NCI-H2196 treated with DMSO at 0.1 percent for 48 hours (cell line): ENCODE data around the gene MFSD12.

ENCODE experiments used
- DNase-seq: peaks from one replicate; lab custom pipeline; 2025; ENCODE audit not compliant: unreplicated experiment; lab: John Stamatoyannopoulos, UW

MFSD12 gene

GRCh38 chr19:3563709-3564524, 6.5 kb upstream of the MFSD12 start:
- DNase-seq = no peak

DNA sequence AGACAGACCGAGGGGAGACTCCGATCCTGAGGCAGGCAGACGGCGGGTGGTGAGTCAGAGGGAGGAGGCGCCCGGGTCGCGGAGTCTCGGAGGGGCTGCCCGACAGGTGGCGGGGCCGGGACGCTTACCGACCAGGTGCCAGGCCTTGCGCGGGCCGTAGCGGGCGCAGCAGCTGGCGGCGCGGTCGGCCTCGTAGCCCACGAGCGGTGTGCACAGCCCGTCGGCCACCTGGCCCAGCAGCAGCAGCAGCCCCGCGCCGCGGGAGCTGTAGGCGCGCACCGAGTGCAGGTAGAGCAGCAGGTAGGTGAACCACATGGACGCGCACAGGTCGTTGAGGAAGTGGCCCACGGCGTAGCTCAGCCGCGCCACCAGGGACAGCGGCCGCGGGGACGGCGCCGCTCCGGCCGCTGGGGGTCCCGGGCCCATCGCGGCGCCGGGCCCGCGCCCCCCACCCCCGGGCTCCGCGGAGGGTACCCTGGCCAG, 367 bp downstream of the MFSD12 start:
- DNase-seq = no peak

DNA sequence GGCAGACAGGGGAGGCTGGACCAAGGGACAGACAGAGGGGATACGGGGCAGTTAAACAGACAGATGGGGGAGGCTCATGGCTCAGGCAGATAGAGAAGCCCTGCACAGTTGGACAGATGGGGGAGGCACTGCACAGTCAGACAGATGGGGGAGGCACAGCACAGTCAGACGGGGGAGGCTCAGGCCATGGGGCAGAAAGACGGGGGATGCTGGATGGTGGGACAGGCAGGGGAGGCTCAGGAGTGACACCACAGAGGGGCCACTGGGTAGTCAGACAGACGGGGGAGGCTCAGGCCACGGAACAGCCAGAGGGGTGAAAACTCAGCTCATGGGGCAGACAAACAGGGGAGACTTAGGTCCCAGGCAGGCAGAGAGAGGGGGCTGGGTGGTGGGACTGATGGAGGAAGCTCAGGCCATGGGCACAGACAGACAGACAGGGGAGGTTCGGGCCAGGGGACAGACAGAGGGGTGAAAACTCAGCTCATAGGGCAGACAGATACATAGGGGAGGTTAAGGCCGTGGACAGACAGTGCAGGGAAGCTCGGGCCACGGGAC, 886 bp downstream of the MFSD12 start:
- DNase-seq = no peak

DNA sequence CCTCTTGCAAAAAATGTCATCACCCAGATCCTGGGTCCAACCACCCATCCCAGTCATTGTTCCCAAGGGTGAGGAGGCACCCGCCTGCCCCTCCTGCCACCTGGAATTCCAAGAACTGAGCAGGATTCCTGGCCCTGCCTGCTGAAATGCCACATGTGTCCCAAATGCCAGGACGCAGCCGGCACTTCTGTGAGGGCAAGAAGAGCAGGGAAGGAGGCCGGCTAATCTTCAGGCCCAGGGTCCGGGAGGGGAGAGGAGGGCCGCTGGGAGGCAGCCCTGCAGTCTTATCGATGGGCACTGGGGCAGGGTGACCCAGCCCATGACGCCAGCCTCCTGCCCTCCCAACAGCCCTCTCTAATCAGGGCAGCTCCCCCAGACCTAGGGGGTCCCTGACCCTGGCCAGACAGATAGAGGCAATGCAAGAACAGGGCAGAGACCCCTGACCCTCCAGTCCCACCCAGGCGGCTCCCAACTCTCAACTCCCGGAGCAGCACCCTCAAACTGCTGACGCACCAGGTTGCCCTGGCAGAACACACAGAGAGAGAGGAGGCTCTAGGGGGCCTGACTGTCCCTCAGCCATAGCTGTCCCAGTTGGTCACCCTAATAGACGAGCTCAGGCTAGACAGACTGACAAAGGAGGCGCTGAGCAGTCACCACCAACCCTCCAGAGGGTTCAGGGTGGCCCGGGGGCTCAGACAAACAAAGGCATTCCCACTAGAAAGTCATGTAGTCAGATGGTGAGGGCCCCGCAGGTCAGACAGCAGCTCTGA, 1.5 kb downstream of the MFSD12 start:
- DNase-seq = no peak

- no peak for DNase-seq
These were observed 2.9 kb downstream of the MFSD12 start for GRCh38 chr19:3554254-3555083.

- DNase-seq = no peak
These were observed 5.6 kb downstream of the MFSD12 start for GRCh38 chr19:3551792-3552095.

DNA sequence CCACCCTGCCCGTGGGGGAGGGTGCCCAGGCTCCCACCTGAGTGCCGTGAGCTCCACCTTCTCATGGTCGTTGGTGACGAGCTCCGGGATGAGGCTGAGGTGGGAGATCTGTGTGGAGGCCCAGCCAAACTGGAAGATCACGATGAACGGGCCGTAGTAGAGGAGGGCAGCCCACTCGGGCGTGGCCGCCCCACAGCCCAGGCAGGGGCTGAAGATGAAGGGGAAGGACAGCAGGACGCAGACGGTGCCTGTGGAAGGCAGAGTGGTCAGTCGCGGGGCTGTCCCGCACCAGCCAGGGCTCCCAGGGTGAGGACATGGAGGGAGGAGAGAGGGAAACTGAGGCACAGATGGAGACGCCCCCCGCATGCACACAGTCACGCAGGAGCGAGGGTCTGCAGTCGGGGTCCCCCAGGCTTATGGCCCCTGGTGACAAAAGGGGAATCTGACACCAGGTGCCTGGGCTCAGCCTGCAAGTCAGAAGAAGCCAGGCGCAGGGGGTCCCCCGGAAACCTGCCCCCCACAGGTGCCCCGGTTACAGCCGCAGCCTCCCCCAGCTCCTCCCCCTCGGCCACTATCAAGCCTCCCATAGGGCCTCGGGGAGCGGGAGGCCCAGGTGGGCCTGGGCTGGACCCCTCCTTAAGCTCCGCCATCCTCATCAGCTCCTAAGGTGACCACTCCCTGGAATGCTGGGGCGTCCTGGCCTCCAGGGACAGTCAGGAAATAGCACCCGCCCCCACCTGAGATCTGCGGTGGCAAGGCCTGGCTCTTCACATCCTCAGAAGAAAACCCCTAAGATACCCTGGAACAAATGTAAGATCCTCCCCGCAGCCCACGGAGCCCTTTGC, 6.2 kb downstream of the MFSD12 start:
- no peak for DNase-seq

DNA sequence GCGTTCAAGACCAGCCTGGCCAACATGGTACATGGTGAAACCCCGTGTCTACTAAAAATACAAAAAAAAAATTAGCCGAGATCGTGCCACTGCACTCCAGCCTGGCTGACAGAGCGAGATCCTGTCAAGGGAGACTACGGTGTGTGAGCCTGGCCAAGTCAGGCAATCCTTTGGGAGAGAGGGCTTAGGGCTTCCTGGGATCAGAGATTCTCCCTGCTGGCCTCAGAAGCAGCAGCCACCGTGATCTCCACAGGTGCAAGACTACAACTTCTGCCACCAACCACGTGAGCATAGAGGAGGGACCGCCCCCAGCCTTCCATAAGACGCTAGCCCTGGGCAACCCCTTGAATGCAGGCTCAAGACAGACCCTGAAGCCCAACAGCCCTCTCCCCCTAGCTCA, 7.6 kb downstream of the MFSD12 start:
- DNase-seq = no peak

DNA sequence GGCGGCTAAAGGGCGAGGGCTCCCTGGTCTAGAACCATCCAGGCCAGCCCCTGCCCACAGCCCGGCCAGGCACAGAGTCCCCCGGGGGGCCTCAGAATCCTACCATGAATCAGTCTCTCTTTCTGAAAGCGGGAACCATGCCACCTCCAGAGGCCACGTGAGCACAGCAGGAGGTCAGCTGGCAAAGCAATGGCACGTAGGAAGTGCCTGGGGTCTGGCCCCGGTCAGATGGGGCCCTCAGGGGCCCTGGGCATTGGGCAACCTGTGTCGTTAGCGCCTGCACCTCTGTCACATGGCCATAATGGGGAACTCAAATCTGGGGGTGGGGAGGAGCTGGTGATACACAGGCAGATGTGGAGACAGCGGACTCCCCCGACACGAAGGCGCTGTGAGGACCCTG, 8.8 kb downstream of the MFSD12 start:
- DNase-seq = no peak

DNA sequence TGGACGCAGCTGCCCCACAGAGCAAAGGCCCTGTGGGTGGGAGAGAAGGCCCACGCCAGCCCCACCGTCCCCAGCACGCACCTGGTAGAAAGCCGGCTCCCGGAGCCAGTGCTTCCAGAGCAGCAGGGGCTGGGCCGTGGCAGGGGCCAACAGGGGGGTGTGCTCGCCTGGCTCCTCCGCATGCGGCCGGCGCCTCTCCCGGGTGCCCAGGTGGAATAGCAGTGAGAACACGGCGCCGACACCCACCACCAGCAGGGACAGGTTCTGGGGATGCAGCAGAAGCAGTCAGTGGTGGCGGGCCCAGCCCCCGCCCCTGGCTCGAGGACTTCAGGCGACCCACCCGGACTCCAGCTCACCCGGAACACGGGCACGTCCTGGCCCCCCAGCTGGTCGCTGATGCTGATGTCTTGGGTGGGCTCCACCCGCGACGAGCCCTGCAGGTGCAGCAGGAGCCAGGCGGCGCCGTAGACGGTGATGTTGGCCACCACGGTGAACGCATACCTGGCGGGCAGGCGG, 9.6 kb downstream of the MFSD12 start:
- no peak for DNase-seq

GRCh38 chr19:3547301-3547731, 10.1 kb downstream of the MFSD12 start:
- DNase-seq = no peak

DNA sequence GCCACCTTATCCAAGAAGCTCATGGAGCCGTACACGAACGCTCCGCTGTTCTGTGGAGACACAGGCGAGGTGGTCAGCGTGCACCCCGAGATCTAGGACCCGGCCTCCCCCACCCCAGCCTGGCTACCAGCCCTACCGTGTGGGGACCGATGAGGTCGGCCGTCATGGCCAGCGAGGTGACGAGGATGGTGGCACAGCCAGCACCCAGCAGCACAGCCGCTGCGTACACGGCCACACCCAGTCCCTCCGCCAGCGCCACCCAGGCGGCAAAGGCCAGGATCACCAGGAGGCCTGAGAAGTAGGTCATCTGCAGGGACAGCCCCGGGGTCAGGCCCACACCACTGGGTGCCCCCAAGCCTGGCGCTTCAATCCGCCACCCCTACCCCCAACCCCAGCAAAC, 11.3 kb downstream of the MFSD12 start:
- DNase-seq = no peak

GRCh38 chr19:3545669-3546034, 11.7 kb downstream of the MFSD12 start:
- no peak for DNase-seq

DNA sequence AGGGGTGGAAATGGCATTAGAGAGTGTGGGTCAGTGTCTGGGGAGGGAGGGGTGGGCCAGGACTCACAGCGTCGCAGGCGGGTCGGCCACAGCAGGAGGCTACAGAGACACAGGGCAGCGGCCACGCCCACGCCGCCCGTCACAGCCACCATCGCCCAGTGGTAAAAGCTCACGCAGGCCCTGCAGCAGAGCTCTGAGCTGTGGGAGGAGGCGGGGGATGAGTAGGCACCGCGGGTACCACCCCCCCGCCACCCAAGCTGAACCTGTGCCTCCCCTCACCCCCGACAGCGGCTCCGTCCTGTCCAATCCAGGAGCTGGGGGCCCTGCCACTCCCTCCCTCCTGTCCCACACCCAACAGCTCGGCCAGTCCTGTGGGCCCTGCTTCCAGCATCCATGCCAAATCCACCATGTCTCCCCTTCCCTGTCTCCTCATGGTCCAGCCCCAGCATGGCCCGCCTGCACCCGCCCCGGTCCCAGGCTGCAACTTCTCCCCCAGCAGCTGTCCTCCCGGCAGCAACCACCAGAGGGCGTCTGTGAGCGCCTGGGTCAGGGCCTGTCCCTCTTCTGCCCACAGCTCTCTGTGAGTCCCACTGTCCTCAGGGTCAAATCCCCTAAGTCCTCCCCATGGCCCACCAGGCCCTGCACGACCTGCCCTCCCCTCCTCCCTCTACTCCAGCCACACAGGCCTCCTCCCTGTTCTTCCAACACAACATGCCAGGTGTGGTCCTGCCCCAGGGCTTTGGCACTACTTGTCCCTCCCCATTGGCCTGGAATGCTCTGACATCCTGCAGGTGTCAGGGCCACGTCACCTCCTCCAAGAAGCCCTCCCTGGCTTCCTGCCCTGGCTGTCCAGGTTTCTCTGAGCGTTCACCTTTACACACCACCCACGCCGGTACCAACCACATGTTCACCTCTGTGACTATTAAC, 12.4 kb downstream of the MFSD12 start:
- DNase-seq = no peak

GRCh38 chr19:3544058-3544376, 13.4 kb downstream of the MFSD12 start:
- no peak for DNase-seq

DNA sequence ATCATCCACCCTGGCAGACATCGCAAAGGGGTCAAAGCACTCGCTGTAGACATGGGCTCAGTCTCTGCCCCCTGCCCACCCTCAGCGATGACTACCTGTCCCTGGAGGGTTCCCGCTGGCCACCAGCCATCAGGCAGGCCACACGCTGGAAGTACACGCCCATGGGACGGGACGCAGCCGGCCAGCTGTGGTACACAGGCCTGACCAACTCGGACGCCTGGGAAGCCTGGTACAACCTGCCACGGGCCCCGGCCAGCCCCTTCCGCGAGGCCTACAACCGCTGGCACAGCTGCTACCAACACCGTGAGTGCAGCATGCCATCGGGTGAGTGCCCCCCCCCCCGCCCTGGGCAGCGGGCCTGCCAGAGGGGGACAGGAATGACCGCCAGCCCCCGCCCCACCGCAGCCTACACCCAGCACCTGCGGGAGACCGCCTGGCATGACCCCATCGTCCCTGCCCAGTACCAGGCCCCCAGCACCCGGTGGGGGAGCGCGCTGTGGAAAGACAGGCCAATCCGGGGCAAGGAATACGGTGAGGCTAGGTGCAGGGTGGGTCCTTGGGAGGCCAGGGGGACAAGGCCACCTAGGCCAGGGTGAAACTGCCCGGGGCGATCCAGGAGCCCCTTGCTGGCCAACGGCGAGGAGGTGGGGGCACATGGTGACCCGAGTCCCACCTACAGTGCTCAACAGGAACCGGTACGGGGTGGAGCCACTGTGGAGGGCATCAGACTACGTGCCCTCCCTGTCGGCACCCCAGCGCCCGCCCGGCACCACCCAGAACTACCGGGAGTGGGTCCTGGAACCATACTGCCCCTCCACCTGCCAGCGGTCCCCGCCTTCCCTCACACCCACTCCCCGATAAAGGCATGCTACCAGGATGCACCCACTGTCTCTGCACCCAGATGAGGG, 14.0 kb downstream of the MFSD12 start:
- DNase-seq = no peak

- no peak for DNase-seq
These were observed 17.6 kb downstream of the MFSD12 start for GRCh38 chr19:3539756-3540118.
